Kidney (tissue), 14 donors: ENCODE results near the gene OSBP2. TPM values are rescaled to one million over a fixed set of nuclear protein-coding genes. Genes with fewer than 3 reads are reported as not detected.
A peak's percentile ranks its signal among the peaks of the same experiment; 100 is the strongest.

Experiments used
- DNase-seq, 5 donors: peaks; one replicate each; pipeline ENCODE4 v3.0.0-alpha.2; 2013 to 2020
- FAIRE-seq: peaks from 2 replicates; lab custom pipeline; 2012; peaks lifted over from hg19 to GRCh38; lab: Jason Lieb, UNC
- H3K27ac ChIP-seq, 2 donors: one replicate each; pipeline ENCODE4 v1.7.0; 2013; ENCODE audit warnings: low read depth in 2 of 2, low read length in 2 of 2, inconsistent platforms in 1 of 2
- H3K27me3 ChIP-seq: one replicate; pipeline ENCODE4 v1.7.1; 2013; ENCODE audit warnings: low read length, inconsistent platforms; ENCODE audit not compliant: control insufficient read depth, insufficient read depth
- H3K36me3 ChIP-seq, 3 donors: one replicate each; pipeline versions ENCODE4 v1.7.0 to v1.7.1; 2013; ENCODE audit warnings: low read length in 3 of 3, control low read depth in 1 of 3, inconsistent platforms in 1 of 3; ENCODE audit not compliant: insufficient read depth in 3 of 3, control insufficient read depth in 2 of 3
- H3K4me1 ChIP-seq, 3 donors: one replicate each; pipeline versions ENCODE4 v1.7.0 to v1.7.1; 2013; ENCODE audit warnings: low read length in 3 of 3, inconsistent platforms in 1 of 3, low read depth in 1 of 3; ENCODE audit not compliant: control insufficient read depth in 2 of 3, insufficient read depth in 2 of 3
- H3K4me3 ChIP-seq, 3 donors: one replicate each; pipeline versions ENCODE4 v1.7.0 to v1.8.1; 2013; ENCODE audit warnings: low read length in 3 of 3, control low read depth in 1 of 3, inconsistent platforms in 1 of 3
- H3K9ac ChIP-seq, 3 donors: one replicate each; pipeline versions ENCODE4 v1.7.0 to v1.7.1; 2013; ENCODE audit warnings: low read length in 3 of 3, control low read depth in 1 of 3, inconsistent platforms in 1 of 3
- H3K9me3 ChIP-seq, 3 donors: one replicate each; pipeline versions ENCODE4 v1.7.0 to v1.7.1; 2013; ENCODE audit warnings: low read length in 3 of 3, control low read depth in 1 of 3, inconsistent platforms in 1 of 3; ENCODE audit not compliant: control insufficient read depth in 2 of 3, insufficient read depth in 1 of 3
- intact Hi-C: fragments of 100-400 bp; cut with DNase I; formaldehyde crosslinking; loops from one replicate; pipeline ENCODE4 v1.11.1; 2022
- polyA plus RNA-seq: library from polyadenylated mRNA; stranded (reverse); fragments of 350-450 nt; fragmentation: Illumina TruSeq; extraction: RNeasy Lipid Tissue Mini Kit (QIAGEN cat#74804); gene quantifications from one replicate; pipeline ENCODE4 v1.2.3, GENCODE V29; 2014; ENCODE audit warnings: low read depth, low replicate concordance; ENCODE audit not compliant: insufficient read depth
- total RNA-seq: library from RNA; stranded (reverse); fragmentation: NEBNext Ultra II Directional; extraction: Animal tissue kit (Norgen Biotek cat#: 25700); gene quantifications from one replicate; pipeline ENCODE4 v1.2.1, GENCODE V29; 2021
- TF ChIP-seq, protein P1 (sequence below): IDR thresholded peaks from 3 replicates; pipeline ENCODE4 v1.5.1; 2012; ENCODE audit warnings: mild to moderate bottlenecking, moderate library complexity, borderline replicate concordance; ENCODE audit not compliant: insufficient read depth; ENCODE audit errors: extremely low read depth
- donor health status: control.
- donor health status: control.
- donor health status: control.
- donor health status: control.
- donor health status: control.
- donor health status: DM: yes; HTN: yes; CAD: no.
- donor health status: Normal renal cell carcinoma (clear cell type).

The OSBP2 gene
- total and polyA plus RNA-seq, 2 donors from 2014 or later, result 3.4 to 4.0 TPM

GRCh38 chr22:30868663-30869385, 174.2 kb downstream of the OSBP2 start:
- Histone ChIP-seq H3K36me3 (no peaks in the 10 kb centered on the region), H3K9ac (no peak overlapping the region), H3K27ac (no peak overlapping the region), H3K9me3 (no peaks in the 10 kb centered on the region), H3K4me3 (no peak overlapping the region), H3K27me3 (no peaks in the 10 kb centered on the region), H3K4me1 (no peaks in the 10 kb centered on the region)
- TF ChIP-seq, protein P1, sequence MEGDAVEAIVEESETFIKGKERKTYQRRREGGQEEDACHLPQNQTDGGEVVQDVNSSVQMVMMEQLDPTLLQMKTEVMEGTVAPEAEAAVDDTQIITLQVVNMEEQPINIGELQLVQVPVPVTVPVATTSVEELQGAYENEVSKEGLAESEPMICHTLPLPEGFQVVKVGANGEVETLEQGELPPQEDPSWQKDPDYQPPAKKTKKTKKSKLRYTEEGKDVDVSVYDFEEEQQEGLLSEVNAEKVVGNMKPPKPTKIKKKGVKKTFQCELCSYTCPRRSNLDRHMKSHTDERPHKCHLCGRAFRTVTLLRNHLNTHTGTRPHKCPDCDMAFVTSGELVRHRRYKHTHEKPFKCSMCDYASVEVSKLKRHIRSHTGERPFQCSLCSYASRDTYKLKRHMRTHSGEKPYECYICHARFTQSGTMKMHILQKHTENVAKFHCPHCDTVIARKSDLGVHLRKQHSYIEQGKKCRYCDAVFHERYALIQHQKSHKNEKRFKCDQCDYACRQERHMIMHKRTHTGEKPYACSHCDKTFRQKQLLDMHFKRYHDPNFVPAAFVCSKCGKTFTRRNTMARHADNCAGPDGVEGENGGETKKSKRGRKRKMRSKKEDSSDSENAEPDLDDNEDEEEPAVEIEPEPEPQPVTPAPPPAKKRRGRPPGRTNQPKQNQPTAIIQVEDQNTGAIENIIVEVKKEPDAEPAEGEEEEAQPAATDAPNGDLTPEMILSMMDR, result no peak
- peak in 3 of 5 donors; percentile 8 to 58 (median 8) for DNase-seq
- FAIRE-seq, result no peak
- intact Hi-C loops, result no loop called here

- TF ChIP-seq, protein P1, result no peak
- intact Hi-C loops, result no loop called here
- H3K4me3 ChIP-seq, result no peak overlapping the region
- H3K27me3 ChIP-seq, result no peaks in the 10 kb centered on the region
- no peak overlapping the region for H3K27ac ChIP-seq
- no peaks in the 10 kb centered on the region for H3K9me3 ChIP-seq
- H3K36me3 ChIP-seq, result no peaks in the 10 kb centered on the region
- no peak overlapping the region for H3K9ac ChIP-seq
- FAIRE-seq (no peak), DNase-seq (peak in 3 of 5 donors; percentile 4 to 53 (median 16))
- no peaks in the 10 kb centered on the region for H3K4me1 ChIP-seq
Observed at GRCh38 chr22:30869667-30870395, 175.2 kb downstream of the OSBP2 start.

DNA sequence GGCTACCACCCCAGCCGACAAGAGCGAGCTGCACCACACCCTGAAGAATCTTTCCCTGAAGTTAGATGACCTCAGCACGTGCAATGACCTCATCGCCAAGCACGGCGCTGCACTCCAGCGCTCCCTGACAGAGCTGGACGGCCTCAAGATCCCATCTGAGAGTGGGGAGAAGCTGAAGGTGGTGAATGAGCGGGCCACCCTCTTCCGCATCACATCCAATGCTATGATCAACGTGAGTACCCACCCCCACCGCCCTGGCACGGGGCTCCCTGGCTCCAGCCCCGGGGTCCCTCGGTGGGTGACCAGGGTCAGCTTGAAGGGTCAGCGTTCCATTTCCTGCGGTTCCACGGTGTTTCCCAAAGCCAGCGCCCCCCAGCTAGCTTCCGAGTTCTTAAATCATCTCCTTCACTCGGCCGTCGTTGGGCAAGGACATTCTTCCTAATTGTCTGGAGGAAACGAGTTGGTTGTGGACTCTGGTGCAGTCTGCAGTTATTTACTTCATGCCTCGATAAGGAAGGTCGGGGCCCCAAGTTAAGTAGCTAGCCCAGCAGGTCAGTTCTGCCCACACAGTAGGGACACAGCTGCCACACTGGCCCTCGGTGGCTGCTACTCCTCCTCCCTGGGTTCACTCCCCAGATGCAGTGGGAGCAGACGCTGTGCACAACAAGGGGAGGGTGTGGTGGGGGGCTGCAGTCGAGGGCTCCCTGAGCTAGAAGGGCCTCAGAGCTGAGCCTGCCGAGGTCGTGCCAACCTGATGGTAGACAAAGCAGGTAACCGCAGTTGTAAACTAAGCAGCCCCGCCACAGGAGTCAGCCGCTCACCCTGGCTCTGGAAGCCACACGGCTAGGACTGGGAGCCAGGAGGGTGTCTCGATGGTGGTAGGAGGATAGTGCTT, 176.0 kb downstream of the OSBP2 start:
- no peaks in the 10 kb centered on the region for H3K4me1 ChIP-seq
- intact Hi-C loops, result no loop called here
- H3K27me3 ChIP-seq, result no peaks in the 10 kb centered on the region
- H3K27ac ChIP-seq, result no peak overlapping the region
- TF ChIP-seq, protein P1, result no peak
- peak in 2 of 5 donors; percentile 27 to 54 for DNase-seq
- no peaks in the 10 kb centered on the region for H3K36me3 ChIP-seq
- no peak overlapping the region for H3K4me3 ChIP-seq
- H3K9me3 ChIP-seq, result no peaks in the 10 kb centered on the region
- no peak for FAIRE-seq
- no peak overlapping the region for H3K9ac ChIP-seq
